A673 (cell line): Measurements from ENCODE around the gene GJB6. TPM values are rescaled to one million over a fixed set of nuclear protein-coding genes. Genes with fewer than 3 reads are reported as not detected.
A peak's percentile ranks its signal among the peaks of the same experiment; 100 is the strongest.

ENCODE experiments used
- BruUV-seq: library from RNA; stranded (reverse); fragments of 400-500 nt; replicated peaks from 2 replicates; lab custom pipeline; 2021; lab: Mats Ljungman, UMichigan
- CTCF ChIA-PET: fragments of 300-600 bp; sonication (Branson Sonifier 250); formaldehyde crosslinking; loops from one replicate; lab custom pipeline; 2022; ENCODE audit warnings: antibody characterized with exemption; lab: Charles Lee
- POLR2A ChIA-PET: fragments of 300-600 bp; sonication (Branson Sonifier 250); formaldehyde crosslinking; loops from one replicate; lab custom pipeline; 2022; ENCODE audit warnings: antibody characterized with exemption; ENCODE audit not compliant: low non-redundant PET; lab: Charles Lee
- DNase-seq: peaks from one replicate; pipeline ENCODE4 v3.0.0-alpha.2; 2015; ENCODE audit warnings: low spot score
- H3K27ac ChIP-seq: fragments of 200-600 bp; sonication (generic); 2 replicates; pipeline ENCODE4 v1.5.1; 2016; ENCODE audit warnings: mixed run types, low read depth, mild to moderate bottlenecking, mixed read lengths, antibody characterized with exemption, low read length; ENCODE audit not compliant: poor library complexity, severe bottlenecking
- H3K27me3 ChIP-seq: fragments of 200-600 bp; sonication (generic); replicated peaks from 2 replicates; pipeline ENCODE4 v1.6.1; 2017; ENCODE audit warnings: mixed run types, low read depth, mild to moderate bottlenecking, mixed read lengths, antibody characterized with exemption, low read length; ENCODE audit not compliant: insufficient read depth, poor library complexity
- H3K36me3 ChIP-seq: fragments of 200-600 bp; sonication (generic); 2 replicates; pipeline ENCODE4 v1.6.1; 2016; ENCODE audit warnings: mixed run types, mild to moderate bottlenecking, mixed read lengths, antibody characterized with exemption, low read length; ENCODE audit not compliant: insufficient read depth, poor library complexity, severe bottlenecking
- H3K4me1 ChIP-seq: fragments of 200-600 bp; sonication (generic); 2 replicates; pipeline ENCODE4 v1.6.1; 2017; ENCODE audit warnings: mixed run types, mild to moderate bottlenecking, mixed read lengths, antibody characterized with exemption, low read length; ENCODE audit not compliant: insufficient read depth, poor library complexity, severe bottlenecking
- H3K4me3 ChIP-seq: fragments of 200-600 bp; sonication (generic); 2 replicates; pipeline ENCODE4 v1.5.1; 2016; ENCODE audit warnings: low read depth, mixed run types, mild to moderate bottlenecking, mixed read lengths, low read length; ENCODE audit not compliant: poor library complexity, severe bottlenecking
- H3K9me3 ChIP-seq: fragments of 200-600 bp; sonication (generic); 2 replicates; pipeline ENCODE4 v1.6.1; 2016; ENCODE audit warnings: mixed run types, low read depth, mild to moderate bottlenecking, mixed read lengths, antibody characterized with exemption, low read length; ENCODE audit not compliant: poor library complexity, severe bottlenecking
- CTCF ChIP-seq: fragments of 300-800, 200-600 bp; sonication (generic); conservative IDR thresholded peaks from 2 replicates; pipeline ENCODE4 v1.5.1; 2017; ENCODE audit warnings: low read depth, mild to moderate bottlenecking, antibody characterized with exemption, low read length, moderate library complexity, mixed read lengths
- EZH2 ChIP-seq: fragments of 200-600 bp; sonication (generic); IDR thresholded peaks from 2 replicates; pipeline ENCODE4 v1.6.1; 2017; ENCODE audit warnings: borderline replicate concordance, low read depth, mild to moderate bottlenecking, mixed read lengths, antibody characterized with exemption, low read length; ENCODE audit not compliant: poor library complexity, severe bottlenecking
- intact Hi-C: fragments of 100-400 bp; cut with micrococcal nuclease; formaldehyde crosslinking; loops from one replicate; pipeline ENCODE4 v1.10.0; 2022; ENCODE audit not compliant: unreplicated experiment
- total RNA-seq: library from RNA; stranded (reverse); gene quantifications from 2 replicates; pipeline ENCODE4 v1.2.3, GENCODE V29; 2021

GJB6 gene
- total RNA-seq, 1 experiment from 2014 or later, result not detected

DNA sequence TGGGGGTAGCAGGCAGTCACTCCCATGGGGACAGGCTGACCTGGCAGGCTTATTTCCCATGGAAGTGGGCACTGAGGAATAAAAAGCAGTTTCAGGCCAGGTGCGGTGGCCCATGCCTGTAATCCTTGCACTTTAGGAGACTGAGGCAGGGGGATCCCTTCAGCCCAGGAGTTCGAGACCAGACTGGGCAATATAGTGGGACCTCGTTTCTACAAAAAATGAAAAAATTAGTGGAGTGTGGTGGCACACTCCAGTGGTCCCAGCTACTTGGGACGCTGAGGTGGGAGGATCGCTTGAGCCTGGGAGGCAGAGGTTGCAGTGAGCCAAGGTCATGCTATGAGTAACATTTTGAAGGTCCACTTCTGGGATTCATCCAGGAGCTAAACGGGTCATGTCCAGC is 45.3 kb downstream of the GJB6 start:
- TF ChIP-seq EZH2 (no peak), CTCF (no peak)
- intact Hi-C loops, result loop anchor here (10.0 kb wide), 2 partner anchors 738 to 1288 kb away; no protein-coding TSS in a partner anchor
- no peaks in the 10 kb centered on the region for H3K9me3 ChIP-seq
- ChIA-PET POLR2A (no interaction called here), CTCF (no interaction called here)
- H3K27ac ChIP-seq, result no peak overlapping the region
- H3K36me3 ChIP-seq, result no peaks in the 10 kb centered on the region
- H3K4me1 ChIP-seq, result no peaks in the 10 kb centered on the region
- BruUV-seq, result no TSS peak
- no peak for DNase-seq
- H3K4me3 ChIP-seq, result no peak overlapping the region
- peaks cover 11% of the 10 kb centered on the region for H3K27me3 ChIP-seq

- no peak for DNase-seq
- Histone ChIP-seq H3K36me3 (no peaks in the 10 kb centered on the region), H3K9me3 (no peaks in the 10 kb centered on the region), H3K27ac (no peak overlapping the region), H3K4me3 (no peak overlapping the region), H3K27me3 (no peaks in the 10 kb centered on the region), H3K4me1 (peaks cover 10% of the 10 kb centered on the region)
- POLR2A ChIA-PET, result no interaction called here
- intact Hi-C loops, result loop anchor here (10.0 kb wide), 2 partner anchors 739 to 1289 kb away; no protein-coding TSS in a partner anchor
- TF ChIP-seq CTCF (no peak), EZH2 (no peak)
- BruUV-seq, result no TSS peak
- CTCF ChIA-PET, result interaction anchor here (0.6 kb wide), 1 partner anchor 61 kb away, joined by 3 read pairs; no protein-coding TSS in a partner anchor
These were observed 46.6 kb downstream of the GJB6 start for GRCh38 chr13:20185366-20186056.

- intact Hi-C loops, result loop anchor here (1.0 to 10.0 kb wide), 3 partner anchors 307 to 1292 kb away; no protein-coding TSS in a partner anchor
- Histone ChIP-seq H3K27ac (no peak overlapping the region), H3K4me3 (no peak overlapping the region), H3K27me3 (no peaks in the 10 kb centered on the region), H3K9me3 (no peaks in the 10 kb centered on the region), H3K4me1 (peaks cover 10% of the 10 kb centered on the region), H3K36me3 (no peaks in the 10 kb centered on the region)
- ChIA-PET CTCF (interaction anchor here (0.6 kb wide), 2 partner anchors 55 to 70 kb away, joined by 3 read pairs; no protein-coding TSS in a partner anchor), POLR2A (no interaction called here)
- DNase-seq, result peak; percentile 85
- BruUV-seq, result no TSS peak
- TF ChIP-seq CTCF (peak; percentile 84), EZH2 (no peak)
These were observed 49.8 kb downstream of the GJB6 start for GRCh38 chr13:20182231-20182846.
